HT1080 (cell line): ENCODE data around the gene RANBP3L. TPM values are rescaled to one million over a fixed set of nuclear protein-coding genes. Genes with fewer than 3 reads are reported as not detected.
A peak's percentile ranks its signal among the peaks of the same experiment; 100 is the strongest.

Source experiments
- DNase-seq: peaks from one replicate; pipeline ENCODE4 v3.0.0-alpha.2; 2015; ENCODE audit warnings: low read depth
- total RNA-seq: library from RNA; depleted of rRNA; stranded (reverse); fragments of >200 nt; shearing (Covaris generic); gene quantifications from 2 replicates; pipeline ENCODE4 v1.2.3, GENCODE V29; 2014

RANBP3L gene
- total RNA-seq, 1 experiment from 2014 or later = 0.18 TPM

DNA sequence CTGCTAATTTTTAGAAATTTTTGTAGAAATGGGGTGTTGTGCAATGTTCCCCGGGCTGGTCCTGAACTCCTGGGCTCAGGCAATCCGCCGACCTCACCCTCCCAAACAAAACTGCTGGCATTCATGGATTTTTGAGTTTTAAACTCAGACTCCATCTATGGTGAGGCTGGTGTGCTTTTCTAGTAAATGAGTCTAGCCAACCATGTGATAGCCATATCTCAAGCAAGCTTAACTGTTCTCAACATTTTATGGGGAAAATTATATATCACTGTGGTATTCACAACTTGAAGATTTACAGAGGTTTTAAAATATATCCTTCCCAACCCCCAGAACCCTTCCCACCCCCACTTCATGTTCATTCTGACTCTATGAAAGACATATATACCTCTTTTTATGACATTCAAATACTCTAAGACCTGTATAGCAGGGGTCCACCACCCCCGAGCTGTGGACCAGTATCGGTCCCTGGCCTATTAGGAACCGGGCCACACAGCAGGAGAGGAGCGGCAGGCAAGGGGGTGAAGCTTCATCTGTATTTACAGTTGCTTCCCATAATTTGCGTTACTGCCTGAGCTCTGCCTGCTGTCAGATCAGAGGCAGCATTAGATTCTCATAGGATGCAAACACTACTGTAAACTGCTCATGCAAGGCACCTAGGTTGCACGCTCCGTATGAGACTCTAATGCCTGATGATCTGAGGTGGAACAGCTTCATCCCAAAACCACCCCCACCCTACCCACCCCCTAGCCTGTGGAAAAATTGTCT, 55.5 kb downstream of the RANBP3L start:
- no peak for DNase-seq

GRCh38 chr5:36244076-36244475, 57.6 kb downstream of the RANBP3L start:
- DNase-seq = no peak

- DNase-seq = no peak
These were observed 58.0 kb downstream of the RANBP3L start for GRCh38 chr5:36243653-36244052.

DNA sequence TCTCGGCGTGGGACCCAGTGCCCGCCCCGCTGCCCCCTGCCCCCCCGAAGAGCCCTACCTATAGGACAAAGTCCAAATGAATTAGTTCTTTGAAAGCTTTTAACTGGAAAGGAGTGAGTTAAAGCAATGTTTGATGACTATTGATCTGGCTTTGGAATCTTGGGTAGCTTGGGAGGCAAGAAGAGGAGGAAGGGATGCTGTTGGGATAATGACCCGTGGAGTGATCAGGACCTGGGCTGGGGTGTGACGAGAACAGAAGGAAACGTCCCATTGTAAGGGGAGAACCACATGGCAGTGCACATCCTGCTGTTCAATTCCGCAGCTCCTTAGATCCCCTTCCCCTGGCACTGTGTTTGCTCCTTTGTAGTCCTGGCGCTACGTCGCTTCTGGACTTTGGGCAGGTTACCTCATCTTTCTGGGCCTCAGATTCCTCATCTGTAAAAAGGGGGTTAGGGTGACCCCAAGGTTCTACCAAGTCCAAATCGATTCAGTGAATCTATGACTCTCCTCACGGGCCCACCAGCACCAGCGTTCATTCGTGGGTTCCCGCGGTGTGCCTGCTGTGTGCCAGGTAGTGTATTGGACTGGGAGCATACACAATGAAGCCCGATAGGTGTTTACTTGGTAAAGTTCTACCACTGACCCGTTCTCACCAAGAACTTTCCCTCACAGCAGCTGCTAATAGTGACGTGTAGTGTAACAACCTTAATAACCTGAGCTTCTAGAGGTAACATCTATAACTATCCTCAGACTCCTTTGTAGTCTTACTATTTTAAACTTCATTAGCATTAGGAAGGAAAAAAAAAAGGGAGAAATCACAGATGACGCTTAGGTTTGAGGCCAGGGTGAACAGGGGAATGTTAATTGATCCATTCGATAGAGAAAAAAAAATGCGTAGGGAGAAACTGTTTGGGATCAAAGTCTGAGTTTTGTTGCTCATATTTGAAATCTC, 58.9 kb downstream of the RANBP3L start:
- DNase-seq = peak; percentile 8

GRCh38 chr5:36241631-36242533, 59.8 kb downstream of the RANBP3L start, which contains the start of gene NADK2:
NADK2 (minus strand) TSS chr5:36241925; CDS start chr5:36241798, 127 bp downstream.
- DNase-seq = peak; percentile 98

GRCh38 chr5:36240779-36241630, 60.7 kb downstream of the RANBP3L start:
- DNase-seq = peak; percentile 68

GRCh38 chr5:36239370-36240293, 62.1 kb downstream of the RANBP3L start:
- no peak for DNase-seq

DNA sequence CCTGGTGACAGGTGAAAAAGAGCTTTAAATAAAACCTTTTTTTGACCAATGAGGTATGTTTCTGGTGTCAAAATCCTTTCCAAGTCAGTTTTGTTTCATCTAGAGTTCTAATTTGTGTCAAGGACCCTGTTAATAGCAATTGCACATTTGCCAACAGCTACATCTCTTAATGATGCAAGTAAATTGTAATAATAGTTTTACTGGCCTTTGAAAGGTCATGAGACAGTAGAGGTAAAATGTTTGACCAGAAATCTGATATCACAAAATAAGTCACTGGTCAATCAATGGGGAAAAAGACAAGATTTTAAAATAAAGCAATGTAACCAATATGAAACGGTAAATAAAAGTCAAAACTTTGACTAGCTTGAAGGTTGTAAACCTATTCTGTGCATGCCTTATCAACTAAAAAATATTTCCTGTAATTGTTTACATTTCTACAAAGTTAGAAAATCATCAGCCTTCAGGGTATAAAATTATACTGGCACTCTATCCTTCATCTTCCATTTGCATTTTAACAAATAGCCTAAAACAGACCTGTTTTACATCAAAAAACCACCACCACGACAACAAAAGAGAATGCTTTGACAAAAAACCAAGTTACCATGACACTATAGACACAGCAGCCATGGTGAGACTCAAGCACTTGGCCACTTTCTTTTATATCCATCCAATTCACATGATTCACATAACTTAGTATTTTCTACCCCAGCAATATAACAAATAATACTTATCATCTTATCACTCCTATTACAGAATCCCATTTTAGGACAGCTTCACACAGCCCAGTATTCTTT, 63.0 kb downstream of the RANBP3L start:
- no peak for DNase-seq

DNA sequence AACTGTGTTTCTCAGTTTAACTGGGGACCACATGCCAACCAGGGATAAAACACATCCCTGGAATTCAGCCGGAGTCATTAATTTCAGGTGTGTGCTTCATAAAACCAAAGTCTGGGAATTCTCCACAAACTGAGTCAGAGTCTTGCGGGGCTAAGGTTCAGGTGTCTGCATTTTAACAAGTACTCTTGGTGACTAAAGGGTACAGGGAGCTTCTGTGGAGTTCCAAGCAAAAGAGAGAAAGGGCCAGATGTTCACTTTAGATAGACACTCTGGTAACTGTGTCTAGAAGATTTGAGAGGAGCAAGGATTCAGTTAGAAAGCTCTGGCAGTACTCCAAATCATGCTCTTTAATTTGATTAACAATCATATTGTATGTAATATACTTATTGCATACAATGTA, 64.0 kb downstream of the RANBP3L start:
- DNase-seq = no peak

DNA sequence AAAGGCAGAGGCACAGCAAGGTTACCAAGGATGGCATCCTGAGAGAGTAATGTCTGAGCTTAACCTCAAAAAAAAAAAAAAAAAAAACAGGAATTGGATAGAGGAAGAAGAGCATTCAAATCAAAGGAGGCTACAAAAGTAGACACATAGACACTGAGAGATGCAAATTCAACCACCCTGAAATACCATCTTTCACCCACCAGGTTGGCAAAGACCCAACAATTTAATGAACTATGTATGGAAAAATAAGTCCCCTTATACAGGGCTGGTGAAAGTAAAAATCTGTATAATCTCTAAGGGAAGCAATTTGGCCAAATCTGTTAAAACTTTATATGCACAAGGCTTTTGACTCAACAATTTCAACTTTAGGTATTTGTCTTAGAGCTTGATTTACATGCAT, 64.9 kb downstream of the RANBP3L start:
- DNase-seq = no peak

DNA sequence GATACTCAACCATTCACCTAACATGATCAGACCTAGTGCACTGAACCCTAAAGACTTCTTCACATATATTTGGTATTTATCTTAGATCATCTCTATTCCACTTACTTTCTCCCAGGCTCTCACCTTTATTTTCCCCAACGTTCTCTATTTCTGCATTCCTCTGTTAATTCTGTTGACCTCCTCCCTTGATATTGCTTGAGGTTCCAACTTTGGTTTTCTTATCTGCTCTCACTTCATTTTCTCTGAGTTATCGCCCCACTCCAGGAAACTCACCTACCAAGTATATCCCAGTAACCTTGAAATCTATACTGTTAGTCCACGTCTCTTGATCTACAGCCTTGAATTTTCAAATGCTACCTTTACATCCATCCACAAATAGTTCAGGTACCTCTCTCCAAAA, 69.2 kb downstream of the RANBP3L start:
- DNase-seq = no peak

GRCh38 chr5:36230151-36230790, 71.4 kb downstream of the RANBP3L start:
- DNase-seq = no peak

GRCh38 chr5:36228505-36228904, 73.2 kb downstream of the RANBP3L start:
- DNase-seq = no peak

- no peak for DNase-seq
These were observed 74.7 kb downstream of the RANBP3L start for GRCh38 chr5:36227046-36227445.

DNA sequence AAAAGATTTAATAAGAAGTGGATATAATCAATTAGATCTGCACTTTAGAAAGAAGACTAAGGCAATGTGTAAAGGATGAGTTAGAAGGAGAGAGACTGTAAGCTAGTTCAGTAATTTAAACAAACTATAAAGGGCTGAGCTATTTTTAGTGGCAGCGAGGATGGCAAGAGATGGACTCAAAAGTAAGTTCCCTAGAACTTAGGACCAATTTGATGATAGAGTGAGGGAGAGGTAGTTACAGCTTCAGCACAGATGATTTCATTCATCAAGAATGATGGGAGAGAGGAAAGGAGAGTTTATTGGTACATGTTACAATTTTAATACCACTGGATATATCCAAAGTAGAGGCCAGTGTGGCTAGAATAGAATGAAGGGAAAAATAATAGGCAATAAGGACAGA, 79.1 kb downstream of the RANBP3L start:
- DNase-seq = no peak

DNA sequence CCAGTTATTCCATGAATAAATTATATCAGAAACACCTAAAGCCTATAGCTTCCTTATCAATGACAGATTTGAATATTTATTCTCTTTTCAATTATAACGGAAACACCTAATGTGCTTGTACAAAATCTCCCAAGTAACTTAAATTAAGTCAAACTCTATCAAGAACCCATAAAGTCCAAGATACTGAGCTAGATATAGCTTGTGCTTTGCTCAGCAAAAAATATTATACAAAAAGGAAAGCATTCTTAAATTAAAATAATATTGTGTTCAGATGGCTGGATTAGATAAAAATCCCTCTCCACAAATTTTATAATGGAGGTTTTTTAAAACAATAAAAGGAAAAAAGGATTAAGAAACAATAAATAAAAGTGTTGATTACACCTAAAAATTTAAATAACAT, 83.7 kb downstream of the RANBP3L start:
- no peak for DNase-seq

- no peak for DNase-seq
These were observed 84.1 kb downstream of the RANBP3L start for GRCh38 chr5:36217567-36217966.

- no peak for DNase-seq
These were observed 85.8 kb downstream of the RANBP3L start for GRCh38 chr5:36215910-36216309.
